Left ventricle myocardium inferior (tissue), 1 donor: ENCODE measurements around the gene CSTB. TPM values are rescaled to one million over a fixed set of nuclear protein-coding genes. Genes with fewer than 3 reads are reported as not detected.

Experiments used
- DNase-seq: peaks from one replicate; pipeline ENCODE4 v3.0.0-alpha.2; 2020
- H3K27ac ChIP-seq: fragments of 200-600 bp; replicated peaks from 2 replicates; pipeline ENCODE4 v1.8.0; 2021
- H3K27me3 ChIP-seq: fragments of 200-600 bp; 2 replicates; pipeline ENCODE4 v1.8.0; 2021; ENCODE audit warnings: low read depth
- H3K36me3 ChIP-seq: fragments of 200-600 bp; 2 replicates; pipeline ENCODE4 v1.8.0; 2021
- H3K4me1 ChIP-seq: fragments of 200-600 bp; 2 replicates; pipeline ENCODE4 v1.8.0; 2021
- H3K4me3 ChIP-seq: fragments of 200-600 bp; 2 replicates; pipeline ENCODE4 v1.8.0; 2021; ENCODE audit warnings: mild to moderate bottlenecking, moderate library complexity
- H3K9me3 ChIP-seq: fragments of 200-600 bp; replicated peaks from 2 replicates; pipeline ENCODE4 v1.8.0; 2021
- intact Hi-C: fragments of 100-400 bp; cut with micrococcal nuclease; formaldehyde crosslinking; loops from one replicate; pipeline ENCODE4 v1.11.0; 2022
- total RNA-seq: library from RNA; stranded (reverse); fragmentation: NEBNext Ultra II Directional; extraction: Animal tissue kit (Norgen Biotek cat#: 25700); gene quantifications from one replicate; pipeline ENCODE4 v1.2.1, GENCODE V29; 2021
- TF ChIP-seq, protein P1 (sequence below): fragments of 200-600 bp; IDR thresholded peaks from 2 replicates; pipeline ENCODE4 v1.8.0; 2021; ENCODE audit warnings: antibody characterized with exemption, mild to moderate bottlenecking, borderline replicate concordance
- donor health status: DM: no; HTN: yes; CAD: no; lungs with severe emphysema.

Gene CSTB
- total RNA-seq, 1 donor from 2014 or later = 40.6 TPM

DNA sequence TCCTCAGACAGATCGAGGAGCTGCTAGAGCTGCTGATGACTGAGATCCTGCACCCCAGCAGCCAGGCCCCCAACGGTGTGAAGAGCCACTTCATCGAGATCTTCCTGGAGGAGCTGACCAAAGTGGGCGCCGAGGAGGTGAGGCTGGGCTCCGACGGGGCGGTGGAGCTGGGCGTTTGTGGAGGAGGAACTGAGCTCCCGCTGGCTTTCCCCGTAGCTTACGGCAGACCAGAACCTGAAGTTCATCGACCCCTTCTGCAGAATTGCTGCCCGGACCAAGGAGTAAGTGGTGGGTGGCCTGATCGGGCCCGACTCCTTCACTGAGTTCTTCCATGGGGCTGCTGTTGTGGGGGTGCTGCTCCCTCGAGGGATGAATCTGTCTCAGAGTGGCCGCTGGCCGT is 21.3 kb upstream of the CSTB start:
- Histone ChIP-seq H3K27me3 (no peaks in the 10 kb centered on the region), H3K27ac (no peak overlapping the region), H3K4me3 (no peak overlapping the region), H3K36me3 (peaks cover 97% of the 10 kb centered on the region), H3K4me1 (no peaks in the 10 kb centered on the region), H3K9me3 (no peaks in the 10 kb centered on the region)
- TF ChIP-seq, protein P1, sequence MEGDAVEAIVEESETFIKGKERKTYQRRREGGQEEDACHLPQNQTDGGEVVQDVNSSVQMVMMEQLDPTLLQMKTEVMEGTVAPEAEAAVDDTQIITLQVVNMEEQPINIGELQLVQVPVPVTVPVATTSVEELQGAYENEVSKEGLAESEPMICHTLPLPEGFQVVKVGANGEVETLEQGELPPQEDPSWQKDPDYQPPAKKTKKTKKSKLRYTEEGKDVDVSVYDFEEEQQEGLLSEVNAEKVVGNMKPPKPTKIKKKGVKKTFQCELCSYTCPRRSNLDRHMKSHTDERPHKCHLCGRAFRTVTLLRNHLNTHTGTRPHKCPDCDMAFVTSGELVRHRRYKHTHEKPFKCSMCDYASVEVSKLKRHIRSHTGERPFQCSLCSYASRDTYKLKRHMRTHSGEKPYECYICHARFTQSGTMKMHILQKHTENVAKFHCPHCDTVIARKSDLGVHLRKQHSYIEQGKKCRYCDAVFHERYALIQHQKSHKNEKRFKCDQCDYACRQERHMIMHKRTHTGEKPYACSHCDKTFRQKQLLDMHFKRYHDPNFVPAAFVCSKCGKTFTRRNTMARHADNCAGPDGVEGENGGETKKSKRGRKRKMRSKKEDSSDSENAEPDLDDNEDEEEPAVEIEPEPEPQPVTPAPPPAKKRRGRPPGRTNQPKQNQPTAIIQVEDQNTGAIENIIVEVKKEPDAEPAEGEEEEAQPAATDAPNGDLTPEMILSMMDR = no peak
- intact Hi-C loops = no loop called here
- no peak for DNase-seq

DNA sequence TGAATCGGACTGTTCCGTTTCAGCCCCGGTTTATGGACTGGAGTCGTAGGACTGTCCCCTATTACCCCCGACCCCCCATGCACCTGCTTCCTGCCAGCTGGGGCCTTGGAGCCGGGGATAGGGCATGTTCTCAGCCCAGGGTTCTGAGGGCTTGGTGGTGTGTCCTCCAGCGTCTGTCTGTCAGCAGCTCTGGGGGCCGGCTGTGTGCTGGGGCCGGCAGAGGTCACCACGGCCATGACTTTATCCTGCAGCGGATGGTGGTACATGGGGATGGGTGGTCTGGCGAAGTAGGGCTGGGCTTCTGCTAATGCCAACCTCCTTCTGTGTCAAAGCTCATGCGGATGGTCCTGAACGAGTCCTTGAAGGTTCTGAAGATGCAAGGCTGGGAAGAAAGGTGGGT is 18.7 kb upstream of the CSTB start:
- Histone ChIP-seq H3K27ac (no peak overlapping the region), H3K4me3 (no peak overlapping the region), H3K9me3 (no peaks in the 10 kb centered on the region), H3K27me3 (no peaks in the 10 kb centered on the region), H3K36me3 (peaks cover 84% of the 10 kb centered on the region), H3K4me1 (peaks cover 13% of the 10 kb centered on the region)
- intact Hi-C loops = no loop called here
- no peak for DNase-seq
- TF ChIP-seq, protein P1 = no peak

DNA sequence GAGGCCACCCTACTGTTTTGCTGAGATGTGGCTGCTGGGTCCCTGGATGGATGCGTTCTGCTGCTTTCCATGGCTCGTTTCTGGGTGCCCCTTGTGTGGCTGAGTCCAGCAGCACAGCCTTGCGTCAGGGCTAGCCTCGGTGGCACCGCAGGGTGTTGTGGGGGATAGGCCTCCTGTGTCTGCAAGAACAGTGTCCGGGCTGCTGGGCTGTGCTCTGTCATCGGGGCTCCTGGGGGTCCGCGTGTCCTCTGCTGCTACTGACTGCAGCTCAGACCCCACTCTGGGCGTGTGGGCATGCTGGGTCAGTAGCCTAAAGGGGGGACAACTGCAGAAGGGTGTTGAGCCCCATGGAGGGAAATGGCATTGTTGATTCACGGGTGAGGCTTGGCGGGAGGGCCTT is 18.2 kb upstream of the CSTB start:
- intact Hi-C loops = no loop called here
- no peaks in the 10 kb centered on the region for H3K27me3 ChIP-seq
- no peak overlapping the region for H3K4me3 ChIP-seq
- TF ChIP-seq, protein P1 = no peak
- no peaks in the 10 kb centered on the region for H3K9me3 ChIP-seq
- peaks cover 18% of the 10 kb centered on the region for H3K4me1 ChIP-seq
- DNase-seq = no peak
- peaks cover 78% of the 10 kb centered on the region for H3K36me3 ChIP-seq
- H3K27ac ChIP-seq = no peak overlapping the region

DNA sequence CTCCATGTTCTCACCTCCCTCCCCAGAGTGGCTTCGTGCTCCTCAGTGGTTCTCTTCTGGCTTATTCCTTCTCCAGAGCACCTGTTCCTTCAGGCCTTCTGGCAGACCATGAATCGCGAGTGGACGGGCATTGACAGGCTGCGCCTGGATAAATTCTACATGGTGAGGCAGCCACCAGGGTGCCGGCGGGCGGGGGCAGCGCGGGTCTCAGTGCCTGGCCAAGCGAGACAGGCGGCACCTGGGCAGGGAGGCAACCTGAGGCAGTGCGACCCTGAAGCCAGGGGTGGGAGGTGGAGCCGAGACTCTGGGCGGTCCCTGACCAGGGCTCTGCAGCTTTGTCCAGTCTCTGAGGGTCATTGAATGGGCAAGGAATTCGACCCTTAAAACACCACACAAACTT is 17.1 kb upstream of the CSTB start:
- Histone ChIP-seq H3K36me3 (peaks cover 67% of the 10 kb centered on the region), H3K4me1 (peaks cover 24% of the 10 kb centered on the region), H3K27me3 (no peaks in the 10 kb centered on the region), H3K27ac (no peak overlapping the region), H3K9me3 (no peaks in the 10 kb centered on the region), H3K4me3 (no peak overlapping the region)
- intact Hi-C loops = no loop called here
- DNase-seq = no peak
- TF ChIP-seq, protein P1 = no peak

DNA sequence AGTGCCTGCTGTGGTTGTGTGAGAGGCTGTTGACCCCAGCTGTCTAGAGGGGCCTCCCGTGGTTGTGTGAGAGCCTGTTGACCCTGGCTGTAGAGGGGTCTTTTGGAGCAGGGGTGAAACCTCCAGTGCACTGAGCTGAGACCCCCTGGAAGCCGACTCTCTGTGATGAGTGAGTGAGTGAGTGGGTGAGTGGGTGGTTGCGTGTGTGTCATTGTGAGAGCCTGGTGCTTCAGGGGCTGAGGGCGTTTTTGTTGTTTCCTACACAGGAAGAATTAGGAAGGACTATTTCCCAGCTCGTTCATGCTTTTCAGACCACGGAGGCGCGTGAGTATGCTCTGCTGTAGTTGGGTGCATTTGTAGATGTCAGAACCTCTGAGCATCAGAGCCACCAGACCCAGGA is 16.3 kb upstream of the CSTB start:
- H3K4me1 ChIP-seq = peaks cover 24% of the 10 kb centered on the region
- H3K9me3 ChIP-seq = no peaks in the 10 kb centered on the region
- no peak overlapping the region for H3K27ac ChIP-seq
- intact Hi-C loops = no loop called here
- TF ChIP-seq, protein P1 = no peak
- no peaks in the 10 kb centered on the region for H3K27me3 ChIP-seq
- peaks cover 59% of the 10 kb centered on the region for H3K36me3 ChIP-seq
- no peak for DNase-seq
- no peak overlapping the region for H3K4me3 ChIP-seq

DNA sequence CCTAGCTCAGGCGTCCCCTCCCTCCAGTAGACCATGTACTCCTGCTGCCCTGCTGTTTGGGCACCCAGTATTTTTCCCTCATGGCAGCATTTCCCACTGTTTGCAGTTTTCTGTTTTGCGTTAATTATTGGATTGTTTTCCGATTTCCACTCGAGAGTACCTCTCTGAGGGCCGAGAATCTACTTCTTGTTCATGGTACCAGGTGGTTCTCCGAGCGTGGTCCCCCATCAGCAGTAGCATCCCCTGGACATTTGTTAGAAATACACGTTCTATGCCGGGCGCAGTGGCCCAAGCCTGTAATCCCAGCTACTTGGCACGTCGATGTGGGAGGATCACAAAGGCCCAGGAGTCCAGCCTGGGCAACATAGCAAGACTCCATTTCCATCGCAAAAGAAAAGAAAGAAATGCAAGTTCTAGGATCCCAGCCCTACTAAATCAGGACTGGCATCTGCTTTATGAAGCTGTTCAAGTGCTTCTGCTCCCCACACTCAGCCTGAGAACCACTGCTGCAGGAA is 14.0 kb upstream of the CSTB start:
- TF ChIP-seq, protein P1 = no peak
- peak overlapping the region; percentile 94 for H3K4me3 ChIP-seq
- peaks cover 24% of the 10 kb centered on the region for H3K4me1 ChIP-seq
- intact Hi-C loops = no loop called here
- no peaks in the 10 kb centered on the region for H3K9me3 ChIP-seq
- DNase-seq = no peak
- H3K36me3 ChIP-seq = peaks cover 37% of the 10 kb centered on the region
- no peaks in the 10 kb centered on the region for H3K27me3 ChIP-seq
- H3K27ac ChIP-seq = peak overlapping the region; percentile 91
